Measurements from ENCODE around the gene ZNF524. TPM values are rescaled to one million over a fixed set of nuclear protein-coding genes. Genes with fewer than 3 reads are reported as not detected.
"Not testable (repeated sequence)": the region's sequence is repeated elsewhere in the genome, so short reads cannot be mapped to it uniquely, and the experiment has no call there.

ZNF524 gene
- total RNA-seq, 1 donor from 2014 or later = 21.2 TPM

- intact Hi-C loops (cut with micrococcal nuclease) = loop anchor here (2.0 kb wide), 1 partner anchor 18 kb away; the partner anchor contains the start of gene FIZ1
Observed at GRCh38 chr19:55581145-55581822, 18.8 kb upstream of the ZNF524 start.

GRCh38 chr19:55581823-55582223 is 18.3 kb upstream of the ZNF524 start:
- intact Hi-C loops (cut with micrococcal nuclease) = loop anchor here (2.0 kb wide), 1 partner anchor 17 kb away; the partner anchor contains the start of gene FIZ1

GRCh38 chr19:55582284-55582683 is 17.8 kb upstream of the ZNF524 start:
- intact Hi-C loops (cut with micrococcal nuclease) = not testable (repeated sequence)

GRCh38 chr19:55583897-55584296 is 16.2 kb upstream of the ZNF524 start:
- intact Hi-C loops (cut with micrococcal nuclease) = not testable (repeated sequence)

GRCh38 chr19:55584871-55585270 is 15.2 kb upstream of the ZNF524 start:
- intact Hi-C loops (cut with micrococcal nuclease) = no loop called here

GRCh38 chr19:55585658-55586339 is 14.3 kb upstream of the ZNF524 start:
- intact Hi-C loops (cut with micrococcal nuclease) = loop anchor here (2.0 kb wide), 1 partner anchor 19 kb away; the partner anchor contains the start of gene ZNF865

GRCh38 chr19:55586976-55587668 is 13.0 kb upstream of the ZNF524 start:
- intact Hi-C loops (cut with micrococcal nuclease) = loop anchor here (1.0 to 2.0 kb wide), 2 partner anchors 12 to 18 kb away; partner anchors contain the start of genes FIZ1 and ZNF865

GRCh38 chr19:55588738-55589137 is 11.3 kb upstream of the ZNF524 start:
- intact Hi-C loops (cut with micrococcal nuclease) = no loop called here

GRCh38 chr19:55590109-55590508 is 10.0 kb upstream of the ZNF524 start:
- intact Hi-C loops (cut with micrococcal nuclease) = no loop called here

- intact Hi-C loops (cut with micrococcal nuclease) = no loop called here
Observed at GRCh38 chr19:55590617-55591016, 9.5 kb upstream of the ZNF524 start.

GRCh38 chr19:55591555-55591954 is 8.5 kb upstream of the ZNF524 start:
- intact Hi-C loops (cut with micrococcal nuclease) = no loop called here

GRCh38 chr19:55592391-55593090 is 7.5 kb upstream of the ZNF524 start:
- intact Hi-C loops (cut with micrococcal nuclease) = no loop called here

GRCh38 chr19:55593096-55593772 is 6.9 kb upstream of the ZNF524 start:
- intact Hi-C loops (cut with micrococcal nuclease) = no loop called here

- intact Hi-C loops (cut with micrococcal nuclease) = no loop called here
Observed at GRCh38 chr19:55594996-55595545, 5.0 kb upstream of the ZNF524 start.

- intact Hi-C loops (cut with micrococcal nuclease) = no loop called here
Observed at GRCh38 chr19:55596304-55596703, 3.8 kb upstream of the ZNF524 start.

- intact Hi-C loops (cut with micrococcal nuclease) = no loop called here
Observed at GRCh38 chr19:55597501-55597921, 2.6 kb upstream of the ZNF524 start.

GRCh38 chr19:55598034-55598433 is 2.1 kb upstream of the ZNF524 start:
- intact Hi-C loops (cut with micrococcal nuclease) = loop anchor here (2.0 kb wide), 1 partner anchor 17 kb away; the partner anchor contains the start of gene ZNF579

GRCh38 chr19:55598719-55599467 is 1.2 kb upstream of the ZNF524 start:
- intact Hi-C loops (cut with micrococcal nuclease) = loop anchor here (1.0 to 2.0 kb wide), 9 partner anchors 12 to 482 kb away; partner anchors contain the start of genes HSPBP1, PPP1R12C, PPP6R1 and RPL28

- intact Hi-C loops (cut with micrococcal nuclease) = loop anchor here (1.0 to 2.0 kb wide), 9 partner anchors 12 to 482 kb away; partner anchors contain the start of genes HSPBP1, PPP1R12C, PPP6R1 and RPL28
Observed at GRCh38 chr19:55599468-55599841, 633 bp upstream of the ZNF524 start, which contains the start of gene FIZ1. TSS of gene FIZ1 (minus strand) at chr19:55599517. CDS start at chr19:55597865, 1,652 bp downstream.
